Bronchial epithelial cell (primary cell): ENCODE results near the gene ACACB. TPM values are rescaled to one million over a fixed set of nuclear protein-coding genes. Genes with fewer than 3 reads are reported as not detected.

Experiments
- DNase-seq: peaks from one replicate; pipeline ENCODE4 v3.0.0-alpha.2; 2010; ENCODE audit warnings: low read depth
- FAIRE-seq: peaks from 2 replicates; lab custom pipeline; 2011; peaks lifted over from hg19 to GRCh38; lab: Jason Lieb, UNC
- H3K27me3 ChIP-seq: 2 replicates; pipeline ENCODE4 v1.5.1; 2011; ENCODE audit warnings: low read length; ENCODE audit not compliant: control insufficient read depth, insufficient read depth
- H3K36me3 ChIP-seq: 2 replicates; pipeline ENCODE4 v1.5.1; 2011; ENCODE audit warnings: low read length; ENCODE audit not compliant: control insufficient read depth, insufficient read depth
- H3K4me3 ChIP-seq: 2 replicates; pipeline ENCODE4 v1.5.1; 2011; ENCODE audit warnings: mild to moderate bottlenecking, low read depth, low read length, control low read depth
- CTCF ChIP-seq: IDR thresholded peaks from 2 replicates; pipeline ENCODE4 v1.5.1; 2011; ENCODE audit warnings: mild to moderate bottlenecking, moderate library complexity, low read length, control low read depth, inconsistent platforms; ENCODE audit not compliant: insufficient read depth, severe bottlenecking
- total RNA-seq: library from RNA; depleted of rRNA; stranded (reverse); fragments of >200 nt; gene quantifications from 2 replicates; pipeline ENCODE4 v1.2.1, GENCODE V29; 2014

Gene ACACB
- total RNA-seq = 0.79 and 1.4 TPM in 2 replicates

GRCh38 chr12:109115758-109116610, at the start of gene ACACB:
Gene ACACB, plus strand, starts transcription at chr12:109116587. Its CDS starts 22,819 bp downstream, at chr12:109139406.
- Histone ChIP-seq H3K36me3 (no peaks in the 10 kb centered on the region), H3K4me3 (no peak within 1 kb of the TSS), H3K27me3 (no peaks in the 10 kb centered on the region)
- TF ChIP-seq CTCF = no peak
- no peak for FAIRE-seq
- DNase-seq = no peak

DNA sequence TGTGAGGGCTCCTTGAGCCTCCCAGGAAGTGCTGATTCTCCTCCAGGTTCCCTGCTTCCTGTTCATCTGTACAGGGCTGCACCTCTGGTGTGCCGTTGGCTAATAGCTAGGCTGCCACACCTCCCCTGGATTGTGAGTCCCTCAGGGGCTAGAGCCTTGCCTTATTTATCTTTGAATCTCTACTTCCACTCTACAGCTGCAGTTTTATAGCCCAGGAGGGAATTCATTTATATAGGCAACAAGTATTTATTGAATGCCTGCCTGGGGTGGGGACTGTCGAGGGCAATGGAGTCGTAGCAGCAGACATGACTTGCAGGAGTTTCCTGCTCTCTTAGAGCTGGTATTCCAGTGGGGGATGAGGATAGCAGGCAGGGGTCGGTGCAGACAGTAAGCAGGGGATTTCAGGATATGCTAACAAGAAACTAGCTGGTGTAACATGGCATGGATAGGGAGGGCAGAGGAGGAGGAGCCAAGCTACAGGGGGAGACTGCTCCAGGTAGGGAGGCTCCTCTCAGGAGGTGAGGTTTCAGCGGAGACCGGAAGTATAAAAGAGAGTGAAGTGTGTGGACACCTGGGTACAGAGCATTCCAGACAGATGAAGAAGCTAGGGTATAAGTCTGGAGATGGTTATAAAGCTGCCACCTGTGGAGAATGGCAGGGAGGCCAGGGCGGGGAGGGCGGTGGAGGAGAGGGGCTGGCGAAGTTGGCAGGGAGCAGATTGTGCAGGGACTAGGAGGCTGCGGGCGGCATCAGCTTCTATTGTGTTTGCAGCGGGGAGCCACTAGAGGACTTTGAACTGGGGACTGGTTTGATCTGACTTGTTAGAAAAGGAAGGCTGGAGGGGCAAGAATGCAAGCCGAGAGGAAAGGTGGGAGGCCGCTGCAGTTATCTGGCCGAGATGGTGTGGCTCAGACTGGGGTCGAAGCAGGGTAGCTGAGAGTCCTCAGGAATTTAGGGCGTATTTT, 46.8 kb upstream of the ACACB start:
- Histone ChIP-seq H3K36me3 (peaks cover 2% of the 10 kb centered on the region), H3K4me3 (no peak overlapping the region), H3K27me3 (no peaks in the 10 kb centered on the region)
- TF ChIP-seq CTCF = no peak
- DNase-seq (no peak), FAIRE-seq (no peak)

- no peak for TF ChIP-seq CTCF
- Histone ChIP-seq H3K4me3 (no peak overlapping the region), H3K27me3 (no peaks in the 10 kb centered on the region), H3K36me3 (no peaks in the 10 kb centered on the region)
- no peak for DNase-seq
- FAIRE-seq = no peak
These were observed 41.5 kb upstream of the ACACB start for GRCh38 chr12:109074866-109075265.

GRCh38 chr12:109082751-109083150, 33.6 kb upstream of the ACACB start:
- Histone ChIP-seq H3K36me3 (peaks cover 10% of the 10 kb centered on the region), H3K4me3 (no peak overlapping the region), H3K27me3 (no peaks in the 10 kb centered on the region)
- TF ChIP-seq CTCF = no peak
- FAIRE-seq (no peak), DNase-seq (no peak)

GRCh38 chr12:109084425-109084824, 32.0 kb upstream of the ACACB start:
- DNase-seq (no peak), FAIRE-seq (no peak)
- TF ChIP-seq CTCF = no peak
- H3K27me3 ChIP-seq = no peaks in the 10 kb centered on the region
- H3K4me3 ChIP-seq = no peak overlapping the region
- peaks cover 16% of the 10 kb centered on the region for H3K36me3 ChIP-seq
